Erythroblast (primary cell): ENCODE results near the gene UACA.

Source experiments
- GATA1 ChIP-seq: IDR thresholded peaks from 2 replicates; pipeline ENCODE4 v1.6.1; 2011; ENCODE audit warnings: low read depth, mild to moderate bottlenecking, control low read depth, low read length, moderate library complexity
- POLR2A ChIP-seq: IDR thresholded peaks from 2 replicates; pipeline ENCODE4 v1.6.1; 2011; ENCODE audit warnings: mild to moderate bottlenecking, low read length

DNA sequence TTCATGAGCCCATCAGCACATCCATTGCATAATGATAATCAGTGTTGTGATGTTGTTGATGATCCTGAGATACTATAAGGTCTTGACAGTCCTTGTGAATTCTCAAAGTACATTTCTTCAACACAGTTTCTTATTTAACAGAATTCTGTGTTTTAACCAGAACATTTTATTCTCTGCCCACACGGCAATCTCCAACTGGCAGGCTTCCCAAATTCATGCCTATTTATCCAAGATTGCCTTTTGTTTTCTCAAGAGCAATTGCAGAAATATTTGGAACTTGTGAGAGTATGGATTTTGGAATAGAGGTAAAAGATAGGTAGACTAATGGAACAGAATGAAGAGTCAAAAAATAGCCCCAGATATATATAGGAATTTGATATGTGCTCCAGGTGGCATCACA, 116.0 kb downstream of the UACA start:
- TF ChIP-seq POLR2A (no peak), GATA1 (no peak)
